ENCODE results near the gene CCT6A. TPM values are rescaled to one million over a fixed set of nuclear protein-coding genes. Genes with fewer than 3 reads are reported as not detected.
A peak's percentile ranks its signal among the peaks of the same experiment; 100 is the strongest.

Gene CCT6A
- polyA plus RNA-seq, 2 of the 4 experiments (the other 2 are of a cell fraction) = 334 to 520 TPM

DNA sequence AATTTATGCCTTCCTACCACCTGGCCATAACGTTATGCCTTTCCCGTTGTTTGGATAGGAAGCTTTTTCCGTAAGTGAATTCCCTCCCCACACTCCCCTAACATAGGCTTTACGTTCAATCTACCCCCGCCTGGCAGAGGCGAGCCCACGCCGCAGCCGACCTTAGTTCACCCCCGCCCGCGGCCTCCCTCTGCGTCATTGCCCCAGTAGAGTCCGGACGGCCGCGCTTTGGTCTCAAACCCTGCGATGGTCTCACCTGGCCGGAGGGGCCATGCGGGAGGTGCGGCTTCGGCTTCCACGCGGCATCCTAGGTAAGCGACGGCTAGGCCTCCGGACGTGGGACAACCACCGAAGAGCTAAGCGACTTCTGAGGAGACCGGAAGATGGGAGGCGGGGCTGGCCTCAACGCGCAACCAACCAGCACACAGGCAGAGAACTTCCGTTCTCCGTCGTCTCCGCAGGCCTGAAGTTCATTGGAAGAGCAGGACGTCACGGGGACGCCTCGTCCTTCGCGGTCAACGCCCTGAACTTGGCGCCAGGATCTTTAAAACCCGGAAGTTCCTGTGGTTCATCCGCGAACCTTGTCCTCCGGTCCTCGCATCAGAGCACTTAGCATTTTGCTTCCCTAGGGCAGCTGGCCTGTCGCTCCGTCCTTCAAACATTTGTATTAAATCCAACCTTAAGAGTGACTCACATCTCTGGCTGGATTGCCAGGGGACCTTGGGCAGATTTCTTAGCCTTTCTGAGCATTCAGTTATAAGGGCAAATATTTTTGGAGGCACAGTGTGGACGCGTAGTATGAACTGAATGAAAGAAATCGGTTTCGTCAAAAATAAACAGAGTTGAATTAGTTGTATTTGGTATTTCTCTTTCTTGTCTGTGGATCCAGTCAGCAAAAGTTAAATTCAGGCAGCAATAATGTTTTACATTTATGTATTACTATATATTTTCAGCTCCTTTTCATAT lies 54.8 kb downstream of the CCT6A start, which contains the start of gene CHCHD2 (continued):
- TF ChIP-seq, protein P1, sequence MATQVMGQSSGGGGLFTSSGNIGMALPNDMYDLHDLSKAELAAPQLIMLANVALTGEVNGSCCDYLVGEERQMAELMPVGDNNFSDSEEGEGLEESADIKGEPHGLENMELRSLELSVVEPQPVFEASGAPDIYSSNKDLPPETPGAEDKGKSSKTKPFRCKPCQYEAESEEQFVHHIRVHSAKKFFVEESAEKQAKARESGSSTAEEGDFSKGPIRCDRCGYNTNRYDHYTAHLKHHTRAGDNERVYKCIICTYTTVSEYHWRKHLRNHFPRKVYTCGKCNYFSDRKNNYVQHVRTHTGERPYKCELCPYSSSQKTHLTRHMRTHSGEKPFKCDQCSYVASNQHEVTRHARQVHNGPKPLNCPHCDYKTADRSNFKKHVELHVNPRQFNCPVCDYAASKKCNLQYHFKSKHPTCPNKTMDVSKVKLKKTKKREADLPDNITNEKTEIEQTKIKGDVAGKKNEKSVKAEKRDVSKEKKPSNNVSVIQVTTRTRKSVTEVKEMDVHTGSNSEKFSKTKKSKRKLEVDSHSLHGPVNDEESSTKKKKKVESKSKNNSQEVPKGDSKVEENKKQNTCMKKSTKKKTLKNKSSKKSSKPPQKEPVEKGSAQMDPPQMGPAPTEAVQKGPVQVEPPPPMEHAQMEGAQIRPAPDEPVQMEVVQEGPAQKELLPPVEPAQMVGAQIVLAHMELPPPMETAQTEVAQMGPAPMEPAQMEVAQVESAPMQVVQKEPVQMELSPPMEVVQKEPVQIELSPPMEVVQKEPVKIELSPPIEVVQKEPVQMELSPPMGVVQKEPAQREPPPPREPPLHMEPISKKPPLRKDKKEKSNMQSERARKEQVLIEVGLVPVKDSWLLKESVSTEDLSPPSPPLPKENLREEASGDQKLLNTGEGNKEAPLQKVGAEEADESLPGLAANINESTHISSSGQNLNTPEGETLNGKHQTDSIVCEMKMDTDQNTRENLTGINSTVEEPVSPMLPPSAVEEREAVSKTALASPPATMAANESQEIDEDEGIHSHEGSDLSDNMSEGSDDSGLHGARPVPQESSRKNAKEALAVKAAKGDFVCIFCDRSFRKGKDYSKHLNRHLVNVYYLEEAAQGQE (IDR thresholded peaks at IDR 0.05) = no peak
- TF ChIP-seq JUN (IDR thresholded peaks at IDR 0.05) (peak; percentile 36 to 70; a peak in 4 of 5 replicates), CEBPB (IDR thresholded peaks at IDR 0.05) (no peak), TFCP2L1 (CRISPR knock-in tag; IDR thresholded peaks at IDR 0.05) (no peak), BHLHE40 (IDR thresholded peaks at IDR 0.05; ENCODE audit: low read depth, low read length) (no peak), KDM5A (IDR thresholded peaks at IDR 0.05) (no peak), CHD2 (IDR thresholded peaks at IDR 0.05; ENCODE audit: low read length, partially characterized antibody) (no peak), RCOR1 (IDR thresholded peaks at IDR 0.05; ENCODE audit: low read depth, low read length) (no peak), HOXA7 (CRISPR knock-in tag; IDR thresholded peaks at IDR 0.05) (no peak), CBX8 (IDR thresholded peaks at IDR 0.05) (no peak), PHF8 (IDR thresholded peaks at IDR 0.05; ENCODE audit: borderline replicate concordance, low read depth) (peak; percentile 90), SMC3 (IDR thresholded peaks at IDR 0.05) (no peak), POLR2AphosphoS2 (conservative IDR thresholded peaks at IDR 0.05; ENCODE audit: low read length) (no peak), ZC3H11A (IDR thresholded peaks at IDR 0.05) (0 out of 2 replicates have a peak, but pooled peaks have one; percentile 3), HDAC2 (IDR thresholded peaks at IDR 0.05) (no peak), RAD21 (conservative IDR thresholded peaks at IDR 0.05 in 1 of 2, IDR thresholded peaks at IDR 0.05 in 1 of 2) (no peak), HOXB5 (CRISPR knock-in tag; IDR thresholded peaks at IDR 0.05) (no peak), ZSCAN20 (CRISPR knock-in tag; IDR thresholded peaks at IDR 0.05) (no peak), TP53 (CRISPR knock-in tag; IDR thresholded peaks at IDR 0.05) (0 out of 2 replicates have a peak, but pooled peaks have one; percentile 60), CHD4 (IDR thresholded peaks at IDR 0.05; ENCODE audit: borderline replicate concordance) (no peak), RARB (CRISPR knock-in tag; IDR thresholded peaks at IDR 0.05) (no peak), SREBF2 (IDR thresholded peaks at IDR 0.05) (no peak), NPAS2 (CRISPR knock-in tag; IDR thresholded peaks at IDR 0.05; ENCODE audit: borderline replicate concordance) (no peak)
- TF ChIP-seq, protein P2, sequence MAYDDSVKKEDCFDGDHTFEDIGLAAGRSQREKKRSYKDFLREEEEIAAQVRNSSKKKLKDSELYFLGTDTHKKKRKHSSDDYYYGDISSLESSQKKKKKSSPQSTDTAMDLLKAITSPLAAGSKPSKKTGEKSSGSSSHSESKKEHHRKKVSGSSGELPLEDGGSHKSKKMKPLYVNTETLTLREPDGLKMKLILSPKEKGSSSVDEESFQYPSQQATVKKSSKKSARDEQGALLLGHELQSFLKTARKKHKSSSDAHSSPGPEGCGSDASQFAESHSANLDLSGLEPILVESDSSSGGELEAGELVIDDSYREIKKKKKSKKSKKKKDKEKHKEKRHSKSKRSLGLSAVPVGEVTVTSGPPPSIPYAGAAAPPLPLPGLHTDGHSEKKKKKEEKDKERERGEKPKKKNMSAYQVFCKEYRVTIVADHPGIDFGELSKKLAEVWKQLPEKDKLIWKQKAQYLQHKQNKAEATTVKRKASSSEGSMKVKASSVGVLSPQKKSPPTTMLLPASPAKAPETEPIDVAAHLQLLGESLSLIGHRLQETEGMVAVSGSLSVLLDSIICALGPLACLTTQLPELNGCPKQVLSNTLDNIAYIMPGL (CRISPR knock-in tag; IDR thresholded peaks at IDR 0.05; ENCODE audit: borderline replicate concordance) = no peak
- TF ChIP-seq, protein P3, sequence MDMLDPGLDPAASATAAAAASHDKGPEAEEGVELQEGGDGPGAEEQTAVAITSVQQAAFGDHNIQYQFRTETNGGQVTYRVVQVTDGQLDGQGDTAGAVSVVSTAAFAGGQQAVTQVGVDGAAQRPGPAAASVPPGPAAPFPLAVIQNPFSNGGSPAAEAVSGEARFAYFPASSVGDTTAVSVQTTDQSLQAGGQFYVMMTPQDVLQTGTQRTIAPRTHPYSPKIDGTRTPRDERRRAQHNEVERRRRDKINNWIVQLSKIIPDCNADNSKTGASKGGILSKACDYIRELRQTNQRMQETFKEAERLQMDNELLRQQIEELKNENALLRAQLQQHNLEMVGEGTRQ (IDR thresholded peaks at IDR 0.05) = peak; percentile 78
- TF ChIP-seq, protein P4, sequence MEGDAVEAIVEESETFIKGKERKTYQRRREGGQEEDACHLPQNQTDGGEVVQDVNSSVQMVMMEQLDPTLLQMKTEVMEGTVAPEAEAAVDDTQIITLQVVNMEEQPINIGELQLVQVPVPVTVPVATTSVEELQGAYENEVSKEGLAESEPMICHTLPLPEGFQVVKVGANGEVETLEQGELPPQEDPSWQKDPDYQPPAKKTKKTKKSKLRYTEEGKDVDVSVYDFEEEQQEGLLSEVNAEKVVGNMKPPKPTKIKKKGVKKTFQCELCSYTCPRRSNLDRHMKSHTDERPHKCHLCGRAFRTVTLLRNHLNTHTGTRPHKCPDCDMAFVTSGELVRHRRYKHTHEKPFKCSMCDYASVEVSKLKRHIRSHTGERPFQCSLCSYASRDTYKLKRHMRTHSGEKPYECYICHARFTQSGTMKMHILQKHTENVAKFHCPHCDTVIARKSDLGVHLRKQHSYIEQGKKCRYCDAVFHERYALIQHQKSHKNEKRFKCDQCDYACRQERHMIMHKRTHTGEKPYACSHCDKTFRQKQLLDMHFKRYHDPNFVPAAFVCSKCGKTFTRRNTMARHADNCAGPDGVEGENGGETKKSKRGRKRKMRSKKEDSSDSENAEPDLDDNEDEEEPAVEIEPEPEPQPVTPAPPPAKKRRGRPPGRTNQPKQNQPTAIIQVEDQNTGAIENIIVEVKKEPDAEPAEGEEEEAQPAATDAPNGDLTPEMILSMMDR (IDR thresholded peaks at IDR 0.05) = no peak
- TF ChIP-seq, protein P5, sequence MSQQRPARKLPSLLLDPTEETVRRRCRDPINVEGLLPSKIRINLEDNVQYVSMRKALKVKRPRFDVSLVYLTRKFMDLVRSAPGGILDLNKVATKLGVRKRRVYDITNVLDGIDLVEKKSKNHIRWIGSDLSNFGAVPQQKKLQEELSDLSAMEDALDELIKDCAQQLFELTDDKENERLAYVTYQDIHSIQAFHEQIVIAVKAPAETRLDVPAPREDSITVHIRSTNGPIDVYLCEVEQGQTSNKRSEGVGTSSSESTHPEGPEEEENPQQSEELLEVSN (IDR thresholded peaks at IDR 0.05; ENCODE audit: borderline replicate concordance, low read depth) = peak; percentile 52
- TF ChIP-seq, protein P6, sequence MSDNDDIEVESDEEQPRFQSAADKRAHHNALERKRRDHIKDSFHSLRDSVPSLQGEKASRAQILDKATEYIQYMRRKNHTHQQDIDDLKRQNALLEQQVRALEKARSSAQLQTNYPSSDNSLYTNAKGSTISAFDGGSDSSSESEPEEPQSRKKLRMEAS (IDR thresholded peaks at IDR 0.05) = peak; percentile 85
